Measurements from ENCODE around the gene INTS2.
"Not testable (repeated sequence)": the region's sequence is repeated elsewhere in the genome, so short reads cannot be mapped to it uniquely, and the experiment has no call there.

Gene INTS2

DNA sequence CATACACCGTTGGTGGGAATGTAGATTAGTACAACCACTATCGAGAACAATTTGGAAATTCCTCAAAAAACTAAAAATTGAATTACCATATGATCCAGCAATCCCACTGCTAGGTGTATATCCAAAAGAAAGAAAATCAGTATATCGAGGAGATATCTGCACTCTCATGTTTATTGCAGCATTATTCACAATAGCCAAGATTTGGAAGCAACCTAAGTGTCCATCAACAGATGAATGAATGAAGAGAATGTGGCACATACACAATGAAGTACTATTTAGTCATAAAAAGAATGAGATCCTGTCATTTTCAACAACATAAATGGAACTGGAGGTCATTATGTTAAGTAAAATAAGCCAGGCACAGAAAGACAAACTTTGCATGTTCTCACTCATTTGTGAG lies 108.5 kb downstream of the INTS2 start:
- not testable (repeated sequence) for H3K4me1 ChIP-seq (ENCODE audit: control insufficient read depth in 1 of 2, insufficient read depth in 2 of 2, low read length in 2 of 2); H3K9me3 ChIP-seq (ENCODE audit: control insufficient read depth in 1 of 2, low read length in 2 of 2); H3K27ac ChIP-seq (ENCODE audit: low read length); H3K4me3 ChIP-seq (ENCODE audit: low read depth in 1 of 2, low read length in 2 of 2); H3K27me3 ChIP-seq (ENCODE audit: low read depth, low read length); H3K36me3 ChIP-seq (ENCODE audit: control insufficient read depth in 1 of 2, insufficient read depth in 2 of 2, low read length in 2 of 2)

DNA sequence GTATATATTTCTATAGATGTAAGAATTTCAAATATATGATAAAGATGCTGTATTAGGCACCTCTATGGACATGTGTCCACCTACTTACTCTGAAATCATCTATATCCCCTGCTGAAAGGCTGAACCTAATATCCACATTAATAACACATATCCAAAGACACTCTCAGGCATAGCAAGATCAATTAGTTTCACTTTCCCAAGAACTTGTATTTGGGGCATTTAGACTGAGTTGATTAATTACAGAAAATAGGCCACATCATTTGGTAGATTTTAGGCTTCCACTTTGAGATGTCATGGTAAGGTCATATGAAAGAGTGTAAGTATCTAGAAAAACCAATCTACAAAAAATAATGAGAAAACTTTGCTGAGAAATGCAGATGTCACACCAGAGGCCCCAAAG lies 109.6 kb downstream of the INTS2 start:
- no peaks in the 10 kb centered on the region for H3K36me3 ChIP-seq (ENCODE audit: control insufficient read depth in 1 of 2, insufficient read depth in 2 of 2, low read length in 2 of 2)
- H3K4me1 ChIP-seq (ENCODE audit: control insufficient read depth in 1 of 2, insufficient read depth in 2 of 2, low read length in 2 of 2): no peaks in the 10 kb centered on the region
- no peak overlapping the region for H3K4me3 ChIP-seq (ENCODE audit: low read depth in 1 of 2, low read length in 2 of 2)
- no peaks in the 10 kb centered on the region for H3K9me3 ChIP-seq (ENCODE audit: control insufficient read depth in 1 of 2, low read length in 2 of 2)
- H3K27me3 ChIP-seq (ENCODE audit: low read depth, low read length): no peaks in the 10 kb centered on the region
- H3K27ac ChIP-seq (ENCODE audit: low read length): no peak overlapping the region

DNA sequence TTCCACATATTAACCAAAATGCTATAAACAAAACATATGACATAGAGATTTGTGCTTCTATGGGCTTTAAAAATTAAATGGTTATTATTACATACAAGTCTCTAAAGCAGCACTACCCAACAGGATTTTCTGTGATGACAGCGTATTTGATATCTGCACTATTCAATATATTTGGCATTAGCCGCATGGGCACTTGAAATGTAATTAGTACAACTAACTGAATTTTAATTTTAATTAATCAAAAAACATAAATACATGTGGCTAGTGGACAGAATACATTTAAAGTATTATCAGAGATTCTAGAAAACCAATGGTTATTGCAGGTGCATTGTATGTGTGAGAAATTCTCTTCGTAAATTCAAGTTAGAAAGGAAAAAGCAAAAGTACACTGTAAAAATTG lies 110.3 kb downstream of the INTS2 start:
- Histone ChIP-seq H3K4me1 (ENCODE audit: control insufficient read depth in 1 of 2, insufficient read depth in 2 of 2, low read length in 2 of 2) (no peaks in the 10 kb centered on the region), H3K9me3 (ENCODE audit: control insufficient read depth in 1 of 2, low read length in 2 of 2) (no peaks in the 10 kb centered on the region), H3K27ac (ENCODE audit: low read length) (no peak overlapping the region), H3K27me3 (ENCODE audit: low read depth, low read length) (no peaks in the 10 kb centered on the region), H3K36me3 (ENCODE audit: control insufficient read depth in 1 of 2, insufficient read depth in 2 of 2, low read length in 2 of 2) (no peaks in the 10 kb centered on the region), H3K4me3 (ENCODE audit: low read depth in 1 of 2, low read length in 2 of 2) (no peak overlapping the region)

DNA sequence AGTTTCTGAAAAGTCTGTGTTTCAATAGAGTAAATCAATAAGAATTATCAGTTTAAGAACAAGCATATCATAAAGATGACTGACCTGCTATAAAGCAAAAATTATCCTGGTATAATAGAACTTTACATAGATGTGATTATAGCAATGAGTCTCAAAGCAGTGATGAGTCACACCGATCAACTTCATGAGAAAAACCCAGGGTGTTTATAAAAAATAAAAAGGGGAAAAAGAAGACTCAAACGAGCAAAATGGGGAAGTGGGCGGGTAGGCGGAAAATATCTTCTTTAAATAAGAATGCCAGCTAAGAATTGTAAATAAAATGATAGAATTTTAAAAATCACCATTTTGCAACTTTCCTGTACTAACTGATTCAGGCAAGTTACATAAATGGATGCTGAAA lies 111.2 kb downstream of the INTS2 start:
- no peaks in the 10 kb centered on the region for H3K9me3 ChIP-seq (ENCODE audit: control insufficient read depth in 1 of 2, low read length in 2 of 2)
- no peak overlapping the region for H3K27ac ChIP-seq (ENCODE audit: low read length)
- no peaks in the 10 kb centered on the region for H3K27me3 ChIP-seq (ENCODE audit: low read depth, low read length)
- no peak overlapping the region for H3K4me3 ChIP-seq (ENCODE audit: low read depth in 1 of 2, low read length in 2 of 2)
- H3K36me3 ChIP-seq (ENCODE audit: control insufficient read depth in 1 of 2, insufficient read depth in 2 of 2, low read length in 2 of 2): no peaks in the 10 kb centered on the region
- no peaks in the 10 kb centered on the region for H3K4me1 ChIP-seq (ENCODE audit: control insufficient read depth in 1 of 2, insufficient read depth in 2 of 2, low read length in 2 of 2)

DNA sequence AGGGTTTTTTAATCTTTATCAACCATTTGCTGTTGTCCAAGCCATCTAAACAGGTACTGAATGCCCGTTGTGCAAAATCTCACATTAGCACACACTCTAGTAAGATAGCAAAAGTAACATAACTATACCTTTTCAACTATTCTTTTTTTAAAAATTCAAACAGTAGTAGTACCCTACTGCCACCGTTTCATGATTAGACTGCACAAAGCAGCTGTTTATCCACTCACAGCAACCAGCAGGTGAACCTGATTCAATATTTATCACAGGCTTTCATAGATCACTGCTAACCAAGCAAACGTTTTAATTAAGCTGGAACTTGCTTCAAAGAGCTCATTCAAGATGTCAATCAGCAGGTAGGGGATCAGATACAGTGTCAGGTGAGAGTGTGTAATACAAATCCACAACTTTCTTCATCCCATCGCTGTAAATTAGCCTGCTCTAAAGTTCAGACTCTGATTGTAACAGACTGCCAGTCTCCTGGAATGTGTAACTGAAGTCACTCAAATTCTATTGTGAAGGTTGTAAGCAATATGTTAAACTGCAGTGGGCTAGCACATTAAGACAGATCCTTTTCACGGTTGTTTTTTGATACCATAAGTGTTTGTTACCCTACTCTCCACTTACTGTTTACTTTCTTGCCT lies 111.8 kb downstream of the INTS2 start:
- Histone ChIP-seq H3K27ac (ENCODE audit: low read length) (no peak overlapping the region), H3K9me3 (ENCODE audit: control insufficient read depth in 1 of 2, low read length in 2 of 2) (no peaks in the 10 kb centered on the region), H3K4me3 (ENCODE audit: low read depth in 1 of 2, low read length in 2 of 2) (no peak overlapping the region), H3K4me1 (ENCODE audit: control insufficient read depth in 1 of 2, insufficient read depth in 2 of 2, low read length in 2 of 2) (no peaks in the 10 kb centered on the region), H3K27me3 (ENCODE audit: low read depth, low read length) (no peaks in the 10 kb centered on the region), H3K36me3 (ENCODE audit: control insufficient read depth in 1 of 2, insufficient read depth in 2 of 2, low read length in 2 of 2) (no peaks in the 10 kb centered on the region)
